ENCODE data around the gene THOC2.
A peak's percentile ranks its signal among the peaks of the same experiment; 100 is the strongest.

Gene THOC2

DNA sequence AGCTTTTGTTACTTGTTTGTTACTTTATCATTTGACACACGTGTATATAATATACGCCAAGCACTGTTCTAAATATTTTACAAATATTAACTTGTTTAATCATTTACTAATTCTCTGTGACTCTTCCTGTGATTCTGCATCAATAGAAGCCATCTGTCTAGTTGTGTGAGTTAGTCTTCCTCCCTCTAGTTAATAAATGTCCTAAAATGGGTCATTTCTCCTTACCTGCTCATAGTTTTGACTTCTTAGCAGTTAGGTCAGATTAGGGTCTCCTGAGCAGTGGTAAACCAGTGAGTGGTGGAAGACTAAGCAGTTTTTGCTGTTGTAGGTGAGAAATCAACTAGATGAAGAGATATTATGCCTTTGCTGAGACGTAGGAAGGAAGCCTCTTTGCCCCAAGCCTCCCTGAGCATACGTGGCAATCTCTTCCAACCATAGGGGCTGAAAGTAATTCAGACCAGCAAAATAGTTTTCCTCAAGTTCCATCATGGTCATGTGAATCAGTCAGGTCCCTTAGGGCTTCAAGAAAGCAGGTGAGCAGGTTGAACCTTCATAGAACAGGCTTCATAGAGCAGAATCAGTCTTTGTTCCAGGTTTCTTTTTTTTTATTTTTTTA lies 38.7 kb upstream of the THOC2 start:
- no peaks in the 10 kb centered on the region for H3K36me3 ChIP-seq (ENCODE audit: control insufficient read depth in 2 of 2, insufficient read depth in 1 of 2, low read length in 2 of 2)
- CTCF ChIA-PET, result interaction anchor here (0.7 kb wide), 1 partner anchor 59 kb away, joined by 3 read pairs; no protein-coding TSS in a partner anchor
- POLR2A ChIA-PET, result no interaction called here
- no peak overlapping the region for H3K27ac ChIP-seq (ENCODE audit: extremely low read depth, low read depth, low read length)
- H3K4me3 ChIP-seq (ENCODE audit: low read depth, low read length), result no peak overlapping the region
- H3K4me1 ChIP-seq (ENCODE audit: control insufficient read depth, insufficient read depth, low read length), result no peaks in the 10 kb centered on the region
- TF ChIP-seq ZNF549 (tag by site-specific recombination; IDR thresholded peaks at IDR 0.05) (no peak), ZNF629 (tag by site-specific recombination; IDR thresholded peaks at IDR 0.05) (no peak), ZBTB11 (tag by site-specific recombination; conservative IDR thresholded peaks at IDR 0.05; ENCODE audit: low read depth) (no peak), MYNN (tag by site-specific recombination; IDR thresholded peaks at IDR 0.05; ENCODE audit: borderline replicate concordance) (no peak)
- H3K9me3 ChIP-seq (ENCODE audit: control insufficient read depth, insufficient read depth, low read depth, low read length), result no peaks in the 10 kb centered on the region

DNA sequence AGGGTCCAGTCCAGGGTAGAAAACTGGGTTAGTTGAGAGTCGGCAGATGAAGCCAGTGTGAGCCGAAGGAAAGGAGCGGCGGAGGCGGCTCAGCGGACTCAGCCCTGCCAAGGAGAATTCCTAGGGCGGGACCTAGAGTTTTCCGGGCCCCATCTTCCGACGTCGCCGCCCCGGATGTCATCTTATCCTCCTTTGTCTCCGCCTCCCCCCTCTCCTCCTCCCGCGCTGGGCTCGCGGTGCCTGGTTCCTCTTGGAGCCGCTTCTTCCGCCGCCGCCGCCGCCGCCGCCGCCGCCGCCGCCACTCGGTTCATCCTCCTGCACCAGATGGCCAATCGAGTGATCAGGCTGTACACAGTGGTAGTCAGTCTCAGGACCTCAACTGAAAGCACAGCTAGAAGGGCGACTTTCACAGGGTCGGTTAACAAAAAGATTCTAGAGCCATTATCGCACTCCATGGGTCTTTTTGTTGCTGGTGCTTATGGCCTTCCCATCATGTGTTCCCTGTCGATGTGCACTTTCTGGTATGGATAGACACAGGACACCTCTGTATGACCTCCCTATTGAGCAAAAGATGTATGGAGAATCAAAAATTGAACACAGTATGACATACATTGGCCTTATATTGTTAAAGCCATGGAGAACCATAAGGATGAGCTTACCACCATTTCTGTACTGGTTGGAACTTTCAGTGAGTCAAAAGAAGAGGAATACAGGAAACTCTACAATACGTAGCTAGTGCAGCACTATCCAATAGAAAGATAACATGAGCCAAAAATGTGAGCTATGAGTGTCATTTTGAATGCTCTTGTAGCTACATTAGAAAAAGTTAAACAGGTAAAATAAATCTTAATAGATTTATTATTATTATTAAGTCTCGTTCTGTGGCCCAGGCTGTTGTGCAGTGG lies 32.4 kb upstream of the THOC2 start:
- Histone ChIP-seq H3K4me3 (ENCODE audit: low read depth, low read length) (peak overlapping the region; percentile 34), H3K36me3 (ENCODE audit: control insufficient read depth in 2 of 2, insufficient read depth in 1 of 2, low read length in 2 of 2) (no peaks in the 10 kb centered on the region; a peak in 1 of 3 replicates), H3K9me3 (ENCODE audit: control insufficient read depth, insufficient read depth, low read depth, low read length) (no peaks in the 10 kb centered on the region), H3K4me1 (ENCODE audit: control insufficient read depth, insufficient read depth, low read length) (0 out of 2 replicates have a peak, but pooled peaks cover 2% of the 10 kb centered on the region), H3K27ac (ENCODE audit: extremely low read depth, low read depth, low read length) (peak overlapping the region; percentile 82)
- ChIA-PET POLR2A (interaction anchor here (0.6 to 1.7 kb wide), 5 partner anchors 12 to 213 kb away, joined by 3 to 5 read pairs (median 5); partner anchors contain the start of gene THOC2), CTCF (interaction anchor here (0.6 to 1.8 kb wide), 2 partner anchors 12 to 115 kb away, joined by 3 to 16 read pairs; no protein-coding TSS in a partner anchor)
- no peak for TF ChIP-seq ZNF10 (tag by site-specific recombination; IDR thresholded peaks at IDR 0.05)
- TF ChIP-seq, protein P1, sequence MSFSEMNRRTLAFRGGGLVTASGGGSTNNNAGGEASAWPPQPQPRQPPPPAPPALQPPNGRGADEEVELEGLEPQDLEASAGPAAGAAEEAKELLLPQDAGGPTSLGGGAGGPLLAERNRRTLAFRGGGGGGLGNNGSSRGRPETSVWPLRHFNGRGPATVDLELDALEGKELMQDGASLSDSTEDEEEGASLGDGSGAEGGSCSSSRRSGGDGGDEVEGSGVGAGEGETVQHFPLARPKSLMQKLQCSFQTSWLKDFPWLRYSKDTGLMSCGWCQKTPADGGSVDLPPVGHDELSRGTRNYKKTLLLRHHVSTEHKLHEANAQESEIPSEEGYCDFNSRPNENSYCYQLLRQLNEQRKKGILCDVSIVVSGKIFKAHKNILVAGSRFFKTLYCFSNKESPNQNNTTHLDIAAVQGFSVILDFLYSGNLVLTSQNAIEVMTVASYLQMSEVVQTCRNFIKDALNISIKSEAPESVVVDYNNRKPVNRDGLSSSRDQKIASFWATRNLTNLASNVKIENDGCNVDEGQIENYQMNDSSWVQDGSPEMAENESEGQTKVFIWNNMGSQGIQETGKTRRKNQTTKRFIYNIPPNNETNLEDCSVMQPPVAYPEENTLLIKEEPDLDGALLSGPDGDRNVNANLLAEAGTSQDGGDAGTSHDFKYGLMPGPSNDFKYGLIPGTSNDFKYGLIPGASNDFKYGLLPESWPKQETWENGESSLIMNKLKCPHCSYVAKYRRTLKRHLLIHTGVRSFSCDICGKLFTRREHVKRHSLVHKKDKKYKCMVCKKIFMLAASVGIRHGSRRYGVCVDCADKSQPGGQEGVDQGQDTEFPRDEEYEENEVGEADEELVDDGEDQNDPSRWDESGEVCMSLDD (tag by site-specific recombination; IDR thresholded peaks at IDR 0.05), result no peak
- no peak for TF ChIP-seq ZNF354C (tag by site-specific recombination; IDR thresholded peaks at IDR 0.05; ENCODE audit: borderline replicate concordance, low read depth)
- no peak for TF ChIP-seq ZNF157 (tag by site-specific recombination; IDR thresholded peaks at IDR 0.05)
- peak; percentile 42; the same call in 1 of the 2 replicates for TF ChIP-seq ZNF366 (tag by site-specific recombination; conservative IDR thresholded peaks at IDR 0.05)
- peak; percentile 88 for TF ChIP-seq IKZF3 (tag by site-specific recombination; IDR thresholded peaks at IDR 0.05)
- no peak for TF ChIP-seq ZNF138 (tag by site-specific recombination; IDR thresholded peaks at IDR 0.05; ENCODE audit: borderline replicate concordance)
- TF ChIP-seq ZNF121 (tag by site-specific recombination; IDR thresholded peaks at IDR 0.05), result no peak
- no peak for TF ChIP-seq ZNF654 (tag by site-specific recombination; IDR thresholded peaks at IDR 0.05; ENCODE audit: low read depth)
- TF ChIP-seq GFI1B (tag by site-specific recombination; IDR thresholded peaks at IDR 0.05), result no peak
- TF ChIP-seq ZNF174 (tag by site-specific recombination; IDR thresholded peaks at IDR 0.05), result no peak
- peak; percentile 100 for TF ChIP-seq ZNF560 (tag by site-specific recombination; IDR thresholded peaks at IDR 0.05; ENCODE audit: borderline replicate concordance)
- TF ChIP-seq BCL11A (tag by site-specific recombination; IDR thresholded peaks at IDR 0.05; ENCODE audit: low read depth), result no peak
- TF ChIP-seq SP2 (tag by site-specific recombination; IDR thresholded peaks at IDR 0.05), result peak; percentile 92
- TF ChIP-seq ZBTB21 (tag by site-specific recombination; IDR thresholded peaks at IDR 0.05), result no peak
- TF ChIP-seq ZNF521 (tag by site-specific recombination; IDR thresholded peaks at IDR 0.05), result no peak
- TF ChIP-seq, protein P2, sequence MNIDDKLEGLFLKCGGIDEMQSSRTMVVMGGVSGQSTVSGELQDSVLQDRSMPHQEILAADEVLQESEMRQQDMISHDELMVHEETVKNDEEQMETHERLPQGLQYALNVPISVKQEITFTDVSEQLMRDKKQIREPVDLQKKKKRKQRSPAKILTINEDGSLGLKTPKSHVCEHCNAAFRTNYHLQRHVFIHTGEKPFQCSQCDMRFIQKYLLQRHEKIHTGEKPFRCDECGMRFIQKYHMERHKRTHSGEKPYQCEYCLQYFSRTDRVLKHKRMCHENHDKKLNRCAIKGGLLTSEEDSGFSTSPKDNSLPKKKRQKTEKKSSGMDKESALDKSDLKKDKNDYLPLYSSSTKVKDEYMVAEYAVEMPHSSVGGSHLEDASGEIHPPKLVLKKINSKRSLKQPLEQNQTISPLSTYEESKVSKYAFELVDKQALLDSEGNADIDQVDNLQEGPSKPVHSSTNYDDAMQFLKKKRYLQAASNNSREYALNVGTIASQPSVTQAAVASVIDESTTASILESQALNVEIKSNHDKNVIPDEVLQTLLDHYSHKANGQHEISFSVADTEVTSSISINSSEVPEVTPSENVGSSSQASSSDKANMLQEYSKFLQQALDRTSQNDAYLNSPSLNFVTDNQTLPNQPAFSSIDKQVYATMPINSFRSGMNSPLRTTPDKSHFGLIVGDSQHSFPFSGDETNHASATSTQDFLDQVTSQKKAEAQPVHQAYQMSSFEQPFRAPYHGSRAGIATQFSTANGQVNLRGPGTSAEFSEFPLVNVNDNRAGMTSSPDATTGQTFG (tag by site-specific recombination; IDR thresholded peaks at IDR 0.05; ENCODE audit: borderline replicate concordance), result no peak
- peak; percentile 71 for TF ChIP-seq SP3 (tag by site-specific recombination; IDR thresholded peaks at IDR 0.05)
- TF ChIP-seq, protein P3, sequence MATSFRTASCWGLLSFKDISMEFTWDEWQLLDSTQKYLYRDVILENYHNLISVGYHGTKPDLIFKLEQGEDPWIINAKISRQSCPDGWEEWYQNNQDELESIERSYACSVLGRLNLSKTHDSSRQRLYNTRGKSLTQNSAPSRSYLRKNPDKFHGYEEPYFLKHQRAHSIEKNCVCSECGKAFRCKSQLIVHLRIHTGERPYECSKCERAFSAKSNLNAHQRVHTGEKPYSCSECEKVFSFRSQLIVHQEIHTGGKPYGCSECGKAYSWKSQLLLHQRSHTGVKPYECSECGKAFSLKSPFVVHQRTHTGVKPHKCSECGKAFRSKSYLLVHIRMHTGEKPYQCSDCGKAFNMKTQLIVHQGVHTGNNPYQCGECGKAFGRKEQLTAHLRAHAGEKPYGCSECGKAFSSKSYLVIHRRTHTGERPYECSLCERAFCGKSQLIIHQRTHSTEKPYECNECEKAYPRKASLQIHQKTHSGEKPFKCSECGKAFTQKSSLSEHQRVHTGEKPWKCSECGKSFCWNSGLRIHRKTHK (tag by site-specific recombination; IDR thresholded peaks at IDR 0.05), result no peak

Data from HEK293 (cell line).